ENCODE data around the gene FADS6.

The FADS6 gene

GRCh38 chr17:74851612-74852236 is 41.7 kb downstream of the FADS6 start:
- peak; percentile 61 for DNase-seq

DNA sequence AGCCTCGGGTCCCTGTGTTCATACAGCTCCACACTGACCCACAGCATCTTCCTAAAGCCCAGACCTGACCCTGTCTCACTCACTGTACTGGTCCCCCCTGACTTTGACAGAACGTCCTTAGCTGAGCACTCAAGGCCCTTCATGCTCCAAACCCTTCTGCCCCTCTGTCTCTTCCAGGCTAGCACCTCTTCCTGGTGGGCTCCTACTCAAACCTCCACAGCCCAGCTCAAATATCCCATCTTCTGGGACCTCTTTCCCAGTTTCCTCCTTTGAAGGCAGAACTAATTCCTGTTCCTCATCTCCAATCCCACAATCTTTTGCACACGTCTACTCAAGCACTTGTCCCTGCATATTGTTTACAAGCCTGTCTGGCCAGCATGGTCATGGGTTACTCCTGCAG is 42.5 kb downstream of the FADS6 start:
- no peak for DNase-seq

- no peak for DNase-seq
Measured at GRCh38 chr17:74850310-74850709, 43.1 kb downstream of the FADS6 start.

GRCh38 chr17:74848656-74849399 is 44.6 kb downstream of the FADS6 start:
- no peak for DNase-seq

DNA sequence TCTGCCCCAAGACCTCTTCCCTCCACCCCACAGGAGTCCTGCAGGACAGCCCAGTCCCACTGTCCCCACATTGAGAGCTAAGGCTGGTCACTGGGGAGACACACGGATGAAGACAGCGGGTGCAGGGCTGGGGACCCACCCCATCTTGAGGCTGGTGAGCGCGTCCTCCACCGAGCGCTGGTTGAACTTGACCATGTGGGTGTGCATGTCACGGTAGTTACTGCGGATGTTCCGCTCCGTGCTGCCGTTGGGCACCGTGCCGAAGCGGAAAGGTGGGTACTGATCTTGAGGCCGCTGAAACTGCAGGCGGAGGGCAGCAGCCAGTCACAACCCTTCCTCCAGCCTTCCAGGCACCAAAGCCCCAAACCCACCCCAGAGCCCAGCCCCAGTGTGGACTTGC is 46.8 kb downstream of the FADS6 start:
- no peak for DNase-seq

DNA sequence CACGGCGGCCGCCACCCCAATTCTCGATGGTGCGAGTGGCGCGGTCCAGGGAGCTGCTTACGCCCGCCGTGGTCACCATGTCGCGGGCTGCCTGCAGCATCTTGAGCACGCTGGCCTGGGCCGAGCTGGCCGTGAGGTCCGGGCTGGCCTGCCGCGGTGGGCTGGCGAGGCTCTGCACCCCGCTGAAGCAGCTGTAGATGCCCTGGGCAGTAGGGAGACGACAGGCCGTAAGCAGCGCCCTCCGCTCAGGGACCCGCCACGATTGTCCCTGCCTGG is 50.1 kb downstream of the FADS6 start:
- DNase-seq, result no peak

- DNase-seq, result no peak
Measured at GRCh38 chr17:74842599-74843351, 50.7 kb downstream of the FADS6 start.

DNA sequence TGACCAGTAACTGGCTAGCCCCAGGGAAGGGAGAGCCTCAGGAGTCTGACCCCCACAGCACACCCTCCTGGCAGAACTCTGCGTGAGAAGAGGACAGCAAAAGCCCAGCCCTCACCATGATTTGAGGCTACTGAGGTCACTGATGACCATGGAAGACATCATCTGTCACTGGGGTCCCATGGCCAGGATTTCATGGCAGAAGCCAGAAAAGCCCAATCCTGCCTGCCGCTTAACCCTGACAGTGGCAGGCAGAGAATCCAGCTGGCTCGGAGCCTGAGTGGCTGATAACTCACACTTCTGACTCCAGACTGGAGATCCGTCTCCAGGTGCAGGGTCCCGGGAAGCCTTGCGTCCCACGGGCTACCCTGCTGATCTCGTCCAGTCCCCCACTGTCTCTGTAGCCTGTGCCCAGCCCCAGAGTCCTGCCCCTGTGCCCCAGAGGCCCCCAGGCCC is 51.3 kb downstream of the FADS6 start:
- DNase-seq, result no peak

DNA sequence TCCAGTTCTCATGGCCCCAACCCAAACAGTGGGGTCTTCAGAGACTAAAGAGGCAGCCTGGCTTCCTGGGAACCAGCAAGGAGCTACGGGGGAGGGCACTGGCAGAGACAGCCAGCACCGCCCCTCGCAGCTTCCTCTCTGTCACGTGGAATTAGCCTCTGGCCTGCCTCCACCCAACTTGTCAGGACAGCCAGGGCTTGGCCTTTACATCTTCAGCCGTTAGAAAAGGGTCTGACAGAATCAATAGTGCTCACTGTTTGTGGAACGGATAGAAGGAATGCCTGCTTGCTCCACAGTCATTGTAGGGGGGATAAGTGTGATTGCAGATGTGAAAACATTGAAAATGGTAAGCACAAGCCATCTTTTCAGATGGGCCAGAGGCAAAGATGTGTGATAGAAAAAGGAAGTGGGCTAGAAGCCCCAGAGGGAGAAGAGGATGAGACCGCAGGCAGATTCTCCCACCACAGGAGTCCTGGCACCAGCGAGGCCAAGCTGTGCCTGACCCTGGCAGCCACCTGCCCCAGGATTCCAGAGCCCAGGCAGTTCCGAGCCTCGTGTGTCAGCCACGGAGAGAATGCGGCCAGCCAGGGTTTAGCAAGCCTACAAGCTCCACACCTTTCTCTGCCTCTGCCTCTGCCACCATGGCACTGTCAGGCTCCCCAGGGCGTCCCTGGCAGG is 52.3 kb downstream of the FADS6 start:
- no peak for DNase-seq

- DNase-seq, result no peak
Measured at GRCh38 chr17:74839990-74840852, 53.2 kb downstream of the FADS6 start.

DNA sequence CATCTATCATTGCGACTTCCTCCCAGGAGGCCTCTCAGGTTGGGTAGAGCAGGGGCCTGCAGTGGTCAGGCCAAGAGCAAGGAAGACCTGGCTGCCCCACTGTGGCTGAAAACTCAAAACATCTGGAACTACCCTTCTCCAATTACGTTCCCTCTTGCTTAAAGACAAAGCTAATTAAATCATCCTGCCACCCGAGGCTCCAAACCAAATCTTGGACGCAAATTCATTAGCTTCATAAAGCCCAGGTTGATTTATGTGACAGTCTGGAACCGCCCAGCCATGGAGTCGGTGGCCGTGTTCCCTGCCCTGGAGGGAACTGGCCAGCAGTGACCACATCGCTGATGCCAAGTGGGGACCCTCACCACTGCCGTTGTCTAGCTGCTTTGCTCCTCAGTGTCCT is 55.2 kb downstream of the FADS6 start:
- no peak for DNase-seq

DNA sequence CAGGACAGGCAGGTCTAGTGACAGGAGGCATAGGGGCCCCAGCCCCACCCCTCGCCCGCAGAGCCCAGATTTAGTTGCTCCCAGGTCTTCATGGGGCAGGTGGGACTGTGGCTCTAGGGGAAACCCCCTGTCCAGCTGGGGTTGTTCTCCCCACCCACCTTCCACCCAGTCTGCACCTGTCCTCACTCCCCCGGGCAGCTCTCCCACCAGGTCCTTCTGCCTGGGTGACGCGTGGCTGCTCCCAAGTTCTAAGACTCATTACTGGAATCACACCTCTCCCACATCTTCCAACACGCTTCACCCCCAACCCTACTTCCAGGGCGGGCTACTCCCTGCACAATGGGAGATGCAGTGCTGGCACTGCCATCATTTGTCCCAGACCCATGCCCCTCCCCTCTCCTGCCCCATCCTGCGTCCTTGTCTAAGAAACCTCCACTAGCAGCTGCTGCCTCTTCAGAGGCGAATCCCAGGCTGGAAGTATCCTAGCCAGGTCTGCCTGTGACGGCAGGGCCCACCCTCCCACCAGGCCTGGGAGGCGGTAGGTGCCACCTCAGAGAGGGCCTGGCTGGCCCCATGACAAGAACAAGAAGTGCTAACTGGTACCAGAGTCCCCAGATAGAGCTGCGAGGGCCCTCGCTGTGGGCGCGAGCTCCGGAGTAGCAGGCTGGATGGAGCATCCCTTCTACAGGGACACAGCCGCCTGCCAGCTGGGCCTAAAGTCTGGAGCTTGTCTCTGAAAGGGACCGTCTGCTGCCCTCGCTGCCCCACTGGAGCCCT is 56.6 kb downstream of the FADS6 start:
- DNase-seq, result no peak

GRCh38 chr17:74836191-74836590 is 57.2 kb downstream of the FADS6 start:
- DNase-seq, result no peak

GRCh38 chr17:74833501-74834377 is 59.7 kb downstream of the FADS6 start:
- no peak for DNase-seq

DNA sequence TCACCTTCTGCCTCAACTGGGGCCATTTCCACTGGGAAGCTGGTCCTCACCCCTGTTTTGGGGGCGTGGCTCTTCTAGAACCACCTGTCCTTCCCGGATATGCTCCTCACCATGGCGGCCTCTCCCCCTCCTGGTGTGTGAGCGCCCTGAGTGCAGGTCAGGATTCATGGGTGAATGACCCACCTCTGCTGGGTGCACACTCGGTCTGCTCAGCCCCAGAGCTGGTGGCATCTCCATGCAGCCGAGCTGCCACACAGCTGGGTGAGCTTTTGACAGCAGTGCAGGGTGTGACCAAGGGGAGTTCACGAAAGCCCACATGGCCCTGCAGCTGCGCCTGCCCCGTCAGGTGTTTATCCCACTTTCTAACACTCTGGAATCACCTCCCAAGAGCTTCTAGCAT is 61.0 kb downstream of the FADS6 start:
- no peak for DNase-seq

GRCh38 chr17:74831444-74832146 is 61.8 kb downstream of the FADS6 start:
- DNase-seq, result no peak

- DNase-seq, result no peak
Measured at GRCh38 chr17:74830861-74831260, 62.6 kb downstream of the FADS6 start.

- DNase-seq, result no peak
Measured at GRCh38 chr17:74827800-74828199, 65.6 kb downstream of the FADS6 start.
